Esophagus muscularis mucosa (tissue), 4 donors: ENCODE data around the gene CAMSAP1.

ENCODE experiments used
- CTCF ChIP-seq, 3 experiments: fragments of 200-600 bp in 2 of 3; fragments of 450-650 bp in 1 of 3; sonication (generic) in 2 of 3; IDR thresholded peaks; one replicate each; pipeline ENCODE4 v1.5.1; 2017 to 2019; ENCODE audit warnings: antibody characterized with exemption in 3 of 3, mild to moderate bottlenecking in 2 of 3, moderate library complexity in 1 of 3
- EP300 ChIP-seq: sonication (generic); formaldehyde crosslinking; IDR thresholded peaks from one replicate; pipeline ENCODE4 v1.6.1; 2017; ENCODE audit warnings: antibody characterized with exemption
- POLR2A ChIP-seq: fragments of 450-650 bp; IDR thresholded peaks from one replicate; pipeline ENCODE4 v1.6.1; 2017; ENCODE audit warnings: antibody characterized with exemption, moderate library complexity, mild to moderate bottlenecking, low read depth

- TF ChIP-seq CTCF (IDR thresholded peaks at IDR 0.05), result no peak
- TF ChIP-seq POLR2A, result no peak
- no peak for TF ChIP-seq EP300
Observed at GRCh38 chr9:135951889-135952663, 44.7 kb upstream of the CAMSAP1 start.
